GM04503 (cell line): ENCODE measurements around the gene COPS7A.
A peak's percentile ranks its signal among the peaks of the same experiment; 100 is the strongest.

Experiments used
- DNase-seq: peaks from one replicate; pipeline ENCODE4 v3.0.0-alpha.2; 2012; ENCODE audit warnings: low read depth

COPS7A gene

GRCh38 chr12:6723607-6724408 lies at the start of gene COPS7A:
TSS of gene COPS7A (plus strand) at chr12:6724046. CDS start at chr12:6724657, 611 bp downstream.
- peak; percentile 80 for DNase-seq

GRCh38 chr12:6676962-6677361 lies 46.9 kb upstream of the COPS7A start:
- no peak for DNase-seq

- no peak for DNase-seq
These were observed 39.2 kb upstream of the COPS7A start for GRCh38 chr12:6684609-6685008.

- DNase-seq: no peak
These were observed 38.0 kb upstream of the COPS7A start for GRCh38 chr12:6685814-6686213.

GRCh38 chr12:6688543-6688998 lies 35.3 kb upstream of the COPS7A start:
- no peak for DNase-seq

- DNase-seq: peak; percentile 96
These were observed 34.6 kb upstream of the COPS7A start, which contains the start of gene ZNF384 for GRCh38 chr12:6688999-6689882. TSS of gene ZNF384 (minus strand) at chr12:6689375. CDS start at chr12:6679520, 9,855 bp downstream.

- DNase-seq: peak; percentile 50
These were observed 32.4 kb upstream of the COPS7A start for GRCh38 chr12:6691473-6691872.

GRCh38 chr12:6692888-6693287 lies 31.0 kb upstream of the COPS7A start:
- no peak for DNase-seq

GRCh38 chr12:6693832-6694355 lies 30.0 kb upstream of the COPS7A start:
- DNase-seq: no peak

- no peak for DNase-seq
These were observed 29.1 kb upstream of the COPS7A start for GRCh38 chr12:6694701-6695100.

- DNase-seq: no peak
These were observed 28.4 kb upstream of the COPS7A start for GRCh38 chr12:6695313-6696045.

- DNase-seq: no peak
These were observed 26.9 kb upstream of the COPS7A start for GRCh38 chr12:6696690-6697583.

- no peak for DNase-seq
These were observed 26.1 kb upstream of the COPS7A start for GRCh38 chr12:6697584-6698351.

GRCh38 chr12:6698352-6699046 lies 25.3 kb upstream of the COPS7A start:
- DNase-seq: no peak

- no peak for DNase-seq
These were observed 24.4 kb upstream of the COPS7A start for GRCh38 chr12:6699259-6699988.

GRCh38 chr12:6699989-6700645 lies 23.7 kb upstream of the COPS7A start:
- DNase-seq: no peak

- DNase-seq: no peak
These were observed 23.2 kb upstream of the COPS7A start, which contains the start of gene PIANP for GRCh38 chr12:6700646-6701051. TSS of gene PIANP (minus strand) at chr12:6700815. CDS start at chr12:6698061, 2,754 bp downstream.
